ENCODE data around the gene ITGB5. TPM values are rescaled to one million over a fixed set of nuclear protein-coding genes. Genes with fewer than 3 reads are reported as not detected.

Gene ITGB5
- total RNA-seq, 1 experiment from 2014 or later, result 67.2 TPM

DNA sequence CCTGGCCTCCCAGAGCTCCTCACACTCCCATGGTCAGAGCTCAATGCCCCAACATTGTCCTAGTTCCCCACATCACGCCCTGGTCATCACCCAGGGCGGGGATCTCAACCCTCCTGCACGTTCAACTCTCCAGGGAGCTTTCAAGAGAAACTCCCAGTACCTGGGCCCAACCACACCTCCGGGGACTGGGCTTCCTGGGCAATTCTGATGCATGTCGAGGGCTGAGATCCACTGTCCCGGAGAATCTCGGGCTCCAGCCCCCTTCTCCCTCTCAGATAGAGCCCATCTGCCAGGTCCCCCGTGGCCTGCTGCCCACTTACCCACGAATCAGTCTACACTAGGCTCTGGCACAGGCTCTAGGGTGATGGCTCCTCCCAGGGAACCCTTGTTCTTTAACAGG is 117.7 kb downstream of the ITGB5 start:
- no peaks in the 10 kb centered on the region for H3K36me3 ChIP-seq (ENCODE audit: low read depth, low read length)
- ChIA-PET CTCF (no interaction called here), POLR2A (ENCODE audit: unreplicated experiment) (no interaction called here)
- no peaks in the 10 kb centered on the region for H3K9me3 ChIP-seq (ENCODE audit: low read length)
- no peaks in the 10 kb centered on the region for H3K27me3 ChIP-seq (ENCODE audit: low read length)
- H3K9ac ChIP-seq (ENCODE audit: low read length), result no peak overlapping the region
- H3K4me3 ChIP-seq (ENCODE audit: low read length), result no peak overlapping the region
- ATAC-seq, result no peak
- no peaks in the 10 kb centered on the region for H4K20me1 ChIP-seq (ENCODE audit: low read length)
- BruUV-seq (replicated peaks), result no TSS peak
- H3K9me2 ChIP-seq (replicated peaks; ENCODE audit: low read length), result no peaks in the 10 kb centered on the region
- no peaks in the 10 kb centered on the region for H3F3A ChIP-seq (ENCODE audit: low read length, unreplicated experiment)
- peaks cover 2% of the 10 kb centered on the region; the same call in 1 of the 2 replicates for H3K4me1 ChIP-seq (ENCODE audit: insufficient read depth, low read length)
- no peaks in the 10 kb centered on the region for H3K79me2 ChIP-seq (ENCODE audit: low read length)
- H3K27ac ChIP-seq (ENCODE audit: low read length), result no peak overlapping the region
- TF ChIP-seq EZH2phosphoT487 (IDR thresholded peaks at IDR 0.05; ENCODE audit: borderline replicate concordance, low read length) (no peak), EZH2 (IDR thresholded peaks at IDR 0.05; ENCODE audit: low read length, unreplicated experiment) (no peak)
- TF ChIP-seq, protein P1, sequence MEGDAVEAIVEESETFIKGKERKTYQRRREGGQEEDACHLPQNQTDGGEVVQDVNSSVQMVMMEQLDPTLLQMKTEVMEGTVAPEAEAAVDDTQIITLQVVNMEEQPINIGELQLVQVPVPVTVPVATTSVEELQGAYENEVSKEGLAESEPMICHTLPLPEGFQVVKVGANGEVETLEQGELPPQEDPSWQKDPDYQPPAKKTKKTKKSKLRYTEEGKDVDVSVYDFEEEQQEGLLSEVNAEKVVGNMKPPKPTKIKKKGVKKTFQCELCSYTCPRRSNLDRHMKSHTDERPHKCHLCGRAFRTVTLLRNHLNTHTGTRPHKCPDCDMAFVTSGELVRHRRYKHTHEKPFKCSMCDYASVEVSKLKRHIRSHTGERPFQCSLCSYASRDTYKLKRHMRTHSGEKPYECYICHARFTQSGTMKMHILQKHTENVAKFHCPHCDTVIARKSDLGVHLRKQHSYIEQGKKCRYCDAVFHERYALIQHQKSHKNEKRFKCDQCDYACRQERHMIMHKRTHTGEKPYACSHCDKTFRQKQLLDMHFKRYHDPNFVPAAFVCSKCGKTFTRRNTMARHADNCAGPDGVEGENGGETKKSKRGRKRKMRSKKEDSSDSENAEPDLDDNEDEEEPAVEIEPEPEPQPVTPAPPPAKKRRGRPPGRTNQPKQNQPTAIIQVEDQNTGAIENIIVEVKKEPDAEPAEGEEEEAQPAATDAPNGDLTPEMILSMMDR (conservative IDR thresholded peaks at IDR 0.05; ENCODE audit: low read depth, low read length), result no peak
- no peak overlapping the region for H3K4me2 ChIP-seq (ENCODE audit: low read length)
- intact Hi-C loops (cut with micrococcal nuclease), result loop anchor here (2.0 kb wide), 1 partner anchor 131 kb away; no protein-coding TSS in a partner anchor
- no peak overlapping the region for H2AFZ ChIP-seq (ENCODE audit: low read length)
- no peak for DNase-seq

DNA sequence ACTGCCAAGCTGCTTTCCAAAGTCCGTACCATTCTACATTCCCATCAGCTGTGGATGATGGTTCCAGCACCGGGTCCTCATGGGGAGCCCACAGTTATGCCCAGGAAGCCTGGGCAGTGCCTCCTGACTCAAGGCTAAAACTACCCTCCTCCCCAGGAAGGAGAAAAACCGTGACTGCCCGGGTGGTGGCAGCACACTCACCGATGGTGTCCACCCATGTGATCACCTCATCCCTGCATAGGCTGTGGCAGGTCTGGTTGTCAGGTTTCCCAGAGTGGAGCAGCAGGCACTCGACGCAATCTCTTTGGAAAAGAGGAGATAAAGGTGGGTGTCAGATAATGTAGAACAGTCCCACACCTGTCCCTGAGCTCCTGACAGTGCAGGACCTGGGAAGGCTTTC is 118.4 kb downstream of the ITGB5 start:
- Histone ChIP-seq H3K36me3 (ENCODE audit: low read depth, low read length) (no peaks in the 10 kb centered on the region), H3K79me2 (ENCODE audit: low read length) (no peaks in the 10 kb centered on the region), H3K4me1 (ENCODE audit: insufficient read depth, low read length) (no peaks in the 10 kb centered on the region), H3K9ac (ENCODE audit: low read length) (no peak overlapping the region), H3K27ac (ENCODE audit: low read length) (no peak overlapping the region), H3F3A (ENCODE audit: low read length, unreplicated experiment) (no peaks in the 10 kb centered on the region), H2AFZ (ENCODE audit: low read length) (no peak overlapping the region), H3K4me3 (ENCODE audit: low read length) (no peak overlapping the region), H3K27me3 (ENCODE audit: low read length) (no peaks in the 10 kb centered on the region), H3K4me2 (ENCODE audit: low read length) (no peak overlapping the region), H4K20me1 (ENCODE audit: low read length) (no peaks in the 10 kb centered on the region), H3K9me2 (replicated peaks; ENCODE audit: low read length) (no peaks in the 10 kb centered on the region), H3K9me3 (ENCODE audit: low read length) (no peaks in the 10 kb centered on the region)
- ATAC-seq, result peak; percentile 93
- no peak for TF ChIP-seq EZH2phosphoT487 (IDR thresholded peaks at IDR 0.05; ENCODE audit: borderline replicate concordance, low read length)
- TF ChIP-seq EZH2 (IDR thresholded peaks at IDR 0.05; ENCODE audit: low read length, unreplicated experiment), result no peak
- TF ChIP-seq, protein P1 (conservative IDR thresholded peaks at IDR 0.05; ENCODE audit: low read depth, low read length), result peak; percentile 60
- CTCF ChIA-PET, result no interaction called here
- POLR2A ChIA-PET (ENCODE audit: unreplicated experiment), result no interaction called here
- BruUV-seq (replicated peaks), result no TSS peak
- intact Hi-C loops (cut with micrococcal nuclease), result loop anchor here (2.0 kb wide), 1 partner anchor 132 kb away; no protein-coding TSS in a partner anchor
- DNase-seq, result peak; percentile 67

DNA sequence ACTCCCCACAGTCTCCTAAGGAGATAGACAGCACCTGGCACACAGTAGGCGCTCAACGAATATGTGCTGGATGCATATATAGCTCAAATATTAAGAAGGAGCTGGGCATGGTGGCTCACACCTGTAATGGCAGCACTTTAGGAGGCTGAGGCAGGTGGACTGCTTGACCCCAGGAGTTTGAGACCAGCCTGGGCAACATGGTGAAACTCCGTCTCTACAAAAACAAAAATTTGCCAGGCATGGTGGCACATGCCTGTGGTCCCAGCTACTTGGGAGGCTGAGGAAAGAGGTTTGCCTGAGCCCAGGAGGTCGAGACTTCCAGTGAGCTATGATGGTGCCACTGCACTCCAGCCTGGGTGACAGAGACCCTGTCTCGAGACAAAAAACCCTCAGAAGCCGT is 119.5 kb downstream of the ITGB5 start:
- intact Hi-C loops (cut with micrococcal nuclease), result loop anchor here (2.0 kb wide), 1 partner anchor 133 kb away; no protein-coding TSS in a partner anchor
- POLR2A ChIA-PET (ENCODE audit: unreplicated experiment), result no interaction called here
- Histone ChIP-seq H3K27ac (ENCODE audit: low read length) (no peak overlapping the region), H2AFZ (ENCODE audit: low read length) (no peak overlapping the region), H3K4me1 (ENCODE audit: insufficient read depth, low read length) (no peaks in the 10 kb centered on the region), H3K4me3 (ENCODE audit: low read length) (no peak overlapping the region), H3F3A (ENCODE audit: low read length, unreplicated experiment) (no peaks in the 10 kb centered on the region), H3K4me2 (ENCODE audit: low read length) (no peak overlapping the region), H3K9me3 (ENCODE audit: low read length) (no peaks in the 10 kb centered on the region), H4K20me1 (ENCODE audit: low read length) (no peaks in the 10 kb centered on the region), H3K36me3 (ENCODE audit: low read depth, low read length) (no peaks in the 10 kb centered on the region), H3K79me2 (ENCODE audit: low read length) (no peaks in the 10 kb centered on the region), H3K27me3 (ENCODE audit: low read length) (no peaks in the 10 kb centered on the region), H3K9me2 (replicated peaks; ENCODE audit: low read length) (no peaks in the 10 kb centered on the region), H3K9ac (ENCODE audit: low read length) (no peak overlapping the region)
- no peak for TF ChIP-seq EZH2phosphoT487 (IDR thresholded peaks at IDR 0.05; ENCODE audit: borderline replicate concordance, low read length)
- TF ChIP-seq, protein P1 (conservative IDR thresholded peaks at IDR 0.05; ENCODE audit: low read depth, low read length), result no peak
- no peak for TF ChIP-seq EZH2 (IDR thresholded peaks at IDR 0.05; ENCODE audit: low read length, unreplicated experiment)
- no peak for ATAC-seq
- BruUV-seq (replicated peaks), result no TSS peak
- CTCF ChIA-PET, result no interaction called here
- no peak for DNase-seq
